ENCODE measurements around the gene P2RX7.
"Not testable (repeated sequence)": the region's sequence is repeated elsewhere in the genome, so short reads cannot be mapped to it uniquely, and the experiment has no call there.

Gene P2RX7

DNA sequence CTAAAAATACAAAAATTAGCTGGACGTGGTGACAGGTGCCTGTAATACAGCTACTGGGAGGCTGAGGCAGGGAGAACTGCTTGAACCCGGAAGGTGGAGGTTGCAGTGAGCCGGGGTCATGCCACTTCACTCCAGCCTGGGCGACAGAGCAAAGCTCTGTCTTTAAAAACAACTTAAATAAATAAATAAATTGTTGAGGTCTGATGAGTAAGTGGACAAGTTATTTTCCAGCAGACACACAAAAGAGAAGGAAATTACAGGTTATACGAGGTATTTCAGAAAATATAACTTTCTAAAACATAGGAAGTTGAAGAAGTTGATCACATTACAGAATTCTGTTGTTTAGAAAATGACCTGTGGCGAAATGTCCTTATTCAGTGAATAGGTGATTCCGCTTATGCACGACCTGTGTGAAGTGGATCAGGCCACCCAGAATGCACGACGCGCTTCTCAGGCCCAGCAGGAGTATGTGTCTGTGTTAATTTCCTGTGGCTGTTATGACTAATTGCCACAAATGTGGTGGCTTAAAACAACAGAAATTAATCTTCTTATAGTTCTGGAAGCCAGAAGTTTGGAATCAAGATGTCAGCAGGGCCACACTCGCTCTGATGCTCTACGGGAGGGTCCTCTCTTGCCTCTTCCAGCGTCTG is 38.1 kb downstream of the P2RX7 start:
- DNase-seq = no peak

GRCh38 chr12:121172145-121172544 is 39.5 kb downstream of the P2RX7 start:
- no peak for DNase-seq

DNA sequence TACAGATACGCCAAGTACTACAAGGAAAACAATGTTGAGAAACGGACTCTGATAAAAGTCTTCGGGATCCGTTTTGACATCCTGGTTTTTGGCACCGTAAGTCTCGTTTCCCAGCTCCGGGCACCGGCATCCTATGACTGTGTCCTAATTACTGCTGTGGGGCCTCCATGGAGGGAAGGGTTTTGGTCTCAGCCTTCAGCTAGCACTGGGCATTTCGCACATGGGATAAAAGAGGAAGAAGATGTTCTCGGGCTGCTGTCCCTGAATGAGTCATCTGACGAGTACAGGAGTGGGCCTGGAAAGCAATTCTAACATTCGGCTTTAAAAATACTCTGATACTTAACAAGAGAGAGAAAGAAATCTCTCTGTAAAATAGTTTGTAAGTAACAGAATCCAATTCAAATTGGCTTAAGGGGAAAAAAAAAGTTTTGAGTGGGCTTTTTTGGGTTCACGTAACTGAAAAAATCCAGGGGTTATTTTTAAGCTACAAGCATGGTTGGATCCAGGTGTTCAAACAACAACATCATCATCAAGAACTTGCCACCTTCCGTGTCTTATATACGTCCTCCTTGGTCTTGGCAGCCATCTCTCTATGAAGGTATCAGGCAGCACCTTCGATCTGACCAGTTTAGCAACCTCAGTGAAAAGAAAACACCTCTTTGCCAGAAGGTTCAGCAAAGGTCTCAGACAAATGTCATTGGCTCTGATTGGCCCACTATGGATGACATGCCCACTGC is 42.9 kb downstream of the P2RX7 start:
- DNase-seq = peak in 16 of 51 donors; percentile 6 to 48 (median 14)

DNA sequence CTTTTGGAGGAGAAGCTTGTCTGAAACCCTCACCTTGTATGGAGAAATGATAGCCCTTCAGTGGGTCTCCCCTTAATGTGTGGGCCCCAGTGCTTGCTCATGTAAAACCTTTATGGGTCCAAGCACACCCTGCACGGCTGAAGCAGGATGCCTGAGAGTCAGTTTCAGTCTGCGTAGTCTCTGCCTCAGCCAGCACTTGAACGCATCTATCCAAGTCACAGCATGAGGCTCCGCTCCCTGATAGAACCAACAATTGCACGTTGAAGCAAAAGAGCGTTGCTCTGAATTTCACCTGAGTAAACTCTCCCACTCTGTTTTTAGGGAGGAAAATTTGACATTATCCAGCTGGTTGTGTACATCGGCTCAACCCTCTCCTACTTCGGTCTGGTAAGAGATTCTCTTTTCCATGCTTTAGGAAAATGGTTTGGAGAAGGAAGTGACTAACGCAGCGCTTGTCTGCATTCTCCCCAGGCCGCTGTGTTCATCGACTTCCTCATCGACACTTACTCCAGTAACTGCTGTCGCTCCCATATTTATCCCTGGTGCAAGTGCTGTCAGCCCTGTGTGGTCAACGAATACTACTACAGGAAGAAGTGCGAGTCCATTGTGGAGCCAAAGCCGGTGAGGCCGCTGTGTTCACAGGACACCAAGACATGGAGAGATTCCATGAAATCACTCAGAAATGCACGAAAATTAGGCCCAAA is 44.3 kb downstream of the P2RX7 start:
- DNase-seq = no peak

DNA sequence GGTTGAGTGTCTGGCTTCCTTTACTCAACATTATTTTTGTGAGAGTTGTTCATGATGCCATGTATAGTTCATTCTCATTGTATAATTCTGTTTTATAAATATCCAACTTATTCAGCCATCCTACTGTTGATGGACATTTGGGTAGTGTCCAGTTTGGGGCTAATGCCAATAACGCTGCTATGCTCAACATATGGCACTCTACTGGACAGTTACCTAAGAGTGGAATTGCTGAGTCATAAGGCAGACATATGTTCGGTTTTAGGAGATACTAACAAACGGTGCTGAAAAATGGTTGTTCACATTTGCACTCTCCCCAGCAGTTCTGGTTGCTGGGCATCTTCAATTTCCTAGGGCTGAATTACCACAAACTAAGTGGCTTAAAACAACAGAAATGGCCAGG is 48.5 kb downstream of the P2RX7 start:
- DNase-seq = no peak

DNA sequence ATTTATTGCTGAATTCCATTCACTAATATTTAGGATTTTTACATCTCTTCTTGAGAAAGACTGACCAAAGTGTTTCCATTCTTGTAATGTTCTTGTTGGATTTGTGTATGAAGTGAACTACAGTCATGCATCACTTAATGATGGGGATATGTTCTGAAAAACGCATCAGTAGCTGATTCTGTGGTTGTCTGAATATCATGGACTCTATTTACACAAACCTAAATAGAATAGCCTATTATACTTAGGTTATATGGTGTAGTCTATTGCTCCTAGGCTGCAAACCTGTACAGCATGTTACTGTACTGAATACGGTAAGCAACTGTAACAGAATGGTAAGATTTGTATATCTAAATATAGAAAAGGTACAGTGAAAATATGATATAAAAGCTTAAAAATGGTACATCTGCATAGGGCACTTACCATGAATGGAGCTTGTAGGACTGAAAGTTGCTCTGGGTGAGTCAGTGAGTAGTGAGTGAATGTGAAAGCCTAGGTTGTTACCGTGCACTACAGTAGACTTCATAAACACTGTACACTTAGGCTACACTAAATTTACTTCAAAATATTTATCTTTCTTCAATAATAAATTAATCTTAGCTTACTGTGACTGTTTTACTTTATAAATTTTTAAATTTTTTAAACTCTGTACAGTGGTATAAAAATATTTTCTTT is 49.7 kb downstream of the P2RX7 start:
- DNase-seq = no peak

GRCh38 chr12:121184425-121184824 is 51.7 kb downstream of the P2RX7 start:
- DNase-seq = no peak

DNA sequence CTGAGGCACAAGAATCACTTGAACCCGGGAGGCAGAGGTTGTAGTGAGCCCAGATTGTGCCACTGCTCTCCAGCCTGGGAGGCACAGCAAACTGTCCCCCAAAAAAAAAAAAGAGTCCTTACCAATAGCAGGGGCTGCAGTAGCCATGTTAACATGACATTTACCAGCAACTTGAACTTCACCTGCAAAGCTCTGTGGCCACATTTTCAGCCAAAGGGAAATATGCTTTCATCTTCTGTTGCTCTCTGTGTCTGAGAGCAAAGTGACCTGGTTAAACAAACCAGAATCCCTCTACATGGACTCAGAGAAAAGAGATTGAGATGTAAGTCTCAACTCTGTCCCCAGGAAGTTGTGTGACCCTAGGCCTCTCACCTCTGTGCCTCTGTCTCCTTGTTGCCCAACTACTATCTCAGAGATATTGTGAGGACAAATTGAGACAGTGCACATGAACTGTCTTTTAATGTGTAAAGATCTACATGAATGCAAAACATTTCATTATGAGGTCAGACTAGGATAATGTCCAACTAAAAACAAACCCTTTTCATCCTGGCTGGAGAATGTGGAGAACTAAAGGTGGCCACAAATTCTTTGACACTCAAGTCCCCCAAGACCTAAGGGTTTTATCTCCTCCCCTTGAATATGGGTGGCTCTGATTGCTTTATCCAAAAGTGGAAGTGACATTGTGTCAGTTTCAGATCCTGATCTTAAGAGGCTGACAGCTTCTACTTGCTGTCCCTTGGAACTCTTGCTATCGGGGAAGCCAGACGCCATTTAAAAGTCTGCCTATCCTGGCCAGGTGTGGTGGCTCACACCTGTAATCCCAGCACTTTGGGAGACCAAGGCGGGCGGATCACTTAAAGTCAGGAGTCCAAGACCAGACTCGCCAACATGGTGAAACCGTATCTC is 52.6 kb downstream of the P2RX7 start:
- no peak for DNase-seq

DNA sequence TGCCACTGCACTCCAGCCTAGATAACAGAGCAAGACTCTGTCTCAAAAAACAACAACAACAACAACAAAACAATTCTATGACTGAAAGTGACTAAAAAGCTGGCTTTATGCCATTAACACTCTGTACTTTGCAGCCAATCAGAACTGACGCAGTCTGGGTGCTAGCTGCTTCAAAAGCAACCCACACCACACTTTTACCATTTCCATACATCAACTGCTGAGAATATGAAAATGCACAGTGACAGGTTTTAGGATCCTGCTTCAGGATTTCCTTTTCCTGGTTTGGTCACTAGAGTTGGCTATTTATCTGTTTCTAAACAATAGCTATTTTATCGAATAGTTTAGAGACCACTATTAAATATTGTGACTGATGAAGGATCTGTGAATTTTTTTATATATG is 54.1 kb downstream of the P2RX7 start:
- no peak for DNase-seq

GRCh38 chr12:121187501-121187900 is 54.8 kb downstream of the P2RX7 start:
- DNase-seq = no peak

GRCh38 chr12:121188227-121188626 is 55.6 kb downstream of the P2RX7 start:
- no peak for DNase-seq

- DNase-seq = no peak
Measured at GRCh38 chr12:121189131-121189530, 56.5 kb downstream of the P2RX7 start.

DNA sequence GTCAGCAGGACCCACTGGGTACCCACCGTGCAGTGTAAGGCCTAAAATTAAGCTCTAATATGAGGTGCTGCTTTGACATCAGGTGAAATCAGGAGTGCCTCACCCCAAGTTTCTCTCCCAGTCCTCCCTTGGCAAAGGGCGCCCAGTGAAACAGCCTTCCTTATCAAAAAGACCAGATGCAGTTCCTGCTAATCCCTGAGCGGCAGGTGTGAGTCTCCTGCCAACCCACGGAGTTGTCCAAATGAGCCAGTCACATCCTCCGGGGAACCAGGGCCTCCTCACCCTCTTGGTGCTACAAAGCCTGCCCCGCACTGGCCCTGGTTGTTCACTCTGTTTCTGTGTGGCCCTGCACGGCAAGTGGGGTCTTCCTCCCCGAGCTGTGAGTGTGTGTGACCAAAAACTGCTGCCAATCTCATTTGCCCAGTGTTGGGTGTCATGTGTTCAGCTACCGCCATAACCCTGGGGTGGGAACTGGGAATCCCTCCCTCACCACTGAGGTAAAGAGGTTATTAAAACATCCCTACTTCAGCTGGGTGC is 57.0 kb downstream of the P2RX7 start:
- no peak for DNase-seq

DNA sequence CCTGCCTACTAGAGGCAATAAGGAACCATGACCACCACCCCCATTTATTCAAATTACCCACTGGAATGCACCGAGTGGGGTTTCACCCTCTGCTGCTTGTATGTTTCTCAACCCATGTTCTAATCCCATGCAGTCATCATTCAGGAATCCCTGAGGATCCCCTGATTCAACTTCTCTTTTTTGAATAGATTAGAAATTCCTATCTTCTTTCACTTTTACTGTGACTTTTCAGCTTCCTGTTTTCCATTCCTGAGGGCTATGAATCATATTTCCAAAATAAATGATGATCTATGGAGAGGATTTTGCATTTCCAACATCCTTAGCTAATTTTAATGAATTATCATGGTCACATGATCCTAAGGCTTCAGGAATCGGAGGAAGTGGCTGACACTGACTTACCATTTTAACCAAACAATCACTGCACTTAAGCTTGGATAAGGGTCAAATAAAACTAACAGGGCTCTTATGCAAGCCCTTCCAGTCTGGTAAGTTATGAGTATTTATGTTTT is 57.9 kb downstream of the P2RX7 start:
- DNase-seq = no peak

- no peak for DNase-seq
Measured at GRCh38 chr12:121191151-121191550, 58.5 kb downstream of the P2RX7 start.

GRCh38 chr12:121196902-121197301 is 64.2 kb downstream of the P2RX7 start:
- peak in 2 of 51 donors; percentile 6 to 12 for DNase-seq

- no peak for DNase-seq
Measured at GRCh38 chr12:121198949-121199348, 66.3 kb downstream of the P2RX7 start.

- not testable (repeated sequence) for DNase-seq
Measured at GRCh38 chr12:121201140-121201539, 68.5 kb downstream of the P2RX7 start.

GRCh38 chr12:121202407-121203355 is 70.0 kb downstream of the P2RX7 start:
- no peak for DNase-seq
